GM12874 (cell line): ENCODE results near the gene MGAT5.
A peak's percentile ranks its signal among the peaks of the same experiment; 100 is the strongest.

Experiments used
- TF ChIP-seq, protein P1 (sequence below): IDR thresholded peaks from 2 replicates; pipeline ENCODE4 v1.5.1; 2011; ENCODE audit warnings: low read depth, mild to moderate bottlenecking, control low read depth, low read length, moderate library complexity; ENCODE audit not compliant: insufficient read depth

Gene MGAT5

DNA sequence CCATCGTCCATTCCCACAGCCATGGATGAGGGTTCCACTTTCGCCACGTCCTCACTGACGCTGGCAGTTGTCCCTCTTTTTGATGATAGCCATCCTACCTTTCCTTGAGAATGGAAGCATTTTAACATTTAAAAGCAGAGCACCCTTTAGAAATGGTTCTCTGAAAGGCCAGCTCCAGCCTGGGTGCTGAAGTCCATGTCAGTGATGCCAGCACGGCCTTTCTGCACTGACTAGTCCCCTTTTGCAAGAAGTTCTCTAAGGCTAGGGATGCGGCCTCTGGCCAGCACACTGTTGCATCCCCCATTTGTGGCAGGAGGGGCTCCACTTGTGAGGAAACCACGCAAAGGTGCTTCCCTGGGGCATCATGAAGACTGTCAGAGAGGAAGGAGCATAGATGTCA, 203.5 kb downstream of the MGAT5 start:
- TF ChIP-seq, protein P1, sequence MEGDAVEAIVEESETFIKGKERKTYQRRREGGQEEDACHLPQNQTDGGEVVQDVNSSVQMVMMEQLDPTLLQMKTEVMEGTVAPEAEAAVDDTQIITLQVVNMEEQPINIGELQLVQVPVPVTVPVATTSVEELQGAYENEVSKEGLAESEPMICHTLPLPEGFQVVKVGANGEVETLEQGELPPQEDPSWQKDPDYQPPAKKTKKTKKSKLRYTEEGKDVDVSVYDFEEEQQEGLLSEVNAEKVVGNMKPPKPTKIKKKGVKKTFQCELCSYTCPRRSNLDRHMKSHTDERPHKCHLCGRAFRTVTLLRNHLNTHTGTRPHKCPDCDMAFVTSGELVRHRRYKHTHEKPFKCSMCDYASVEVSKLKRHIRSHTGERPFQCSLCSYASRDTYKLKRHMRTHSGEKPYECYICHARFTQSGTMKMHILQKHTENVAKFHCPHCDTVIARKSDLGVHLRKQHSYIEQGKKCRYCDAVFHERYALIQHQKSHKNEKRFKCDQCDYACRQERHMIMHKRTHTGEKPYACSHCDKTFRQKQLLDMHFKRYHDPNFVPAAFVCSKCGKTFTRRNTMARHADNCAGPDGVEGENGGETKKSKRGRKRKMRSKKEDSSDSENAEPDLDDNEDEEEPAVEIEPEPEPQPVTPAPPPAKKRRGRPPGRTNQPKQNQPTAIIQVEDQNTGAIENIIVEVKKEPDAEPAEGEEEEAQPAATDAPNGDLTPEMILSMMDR: no peak

DNA sequence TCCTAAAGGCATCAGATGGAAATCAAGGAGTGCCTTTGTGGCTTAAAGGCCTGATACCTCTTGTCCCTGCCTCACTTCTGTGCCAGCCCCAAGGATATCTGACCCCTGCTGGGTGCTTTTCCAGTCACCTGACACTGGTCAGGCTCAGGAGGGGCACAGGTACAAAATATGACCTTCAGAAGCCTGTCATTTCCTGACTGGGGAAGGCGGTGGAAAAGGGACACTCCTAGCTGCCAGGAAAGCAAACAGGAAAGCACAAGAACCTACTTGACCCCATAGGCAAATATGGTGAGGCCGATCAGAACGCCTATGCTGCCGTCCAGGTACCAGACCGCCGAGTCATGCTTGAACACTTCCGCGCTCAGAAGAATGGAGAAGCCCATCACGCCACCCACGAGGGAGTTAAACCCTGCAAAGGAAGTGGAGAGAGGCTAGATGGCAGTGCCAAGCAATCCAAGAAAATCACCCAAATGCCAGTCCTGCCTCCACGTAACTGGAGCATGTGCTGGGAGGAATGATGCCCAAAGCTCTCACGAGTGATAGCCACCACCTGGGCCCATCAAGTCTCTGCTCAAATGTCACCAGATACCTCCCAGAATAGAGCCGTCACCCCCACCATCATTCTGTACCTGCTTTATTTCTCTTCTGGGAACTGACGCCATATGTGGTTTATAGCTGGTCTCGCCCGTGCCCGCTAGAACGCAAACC, 204.0 kb downstream of the MGAT5 start:
- TF ChIP-seq, protein P1: no peak

DNA sequence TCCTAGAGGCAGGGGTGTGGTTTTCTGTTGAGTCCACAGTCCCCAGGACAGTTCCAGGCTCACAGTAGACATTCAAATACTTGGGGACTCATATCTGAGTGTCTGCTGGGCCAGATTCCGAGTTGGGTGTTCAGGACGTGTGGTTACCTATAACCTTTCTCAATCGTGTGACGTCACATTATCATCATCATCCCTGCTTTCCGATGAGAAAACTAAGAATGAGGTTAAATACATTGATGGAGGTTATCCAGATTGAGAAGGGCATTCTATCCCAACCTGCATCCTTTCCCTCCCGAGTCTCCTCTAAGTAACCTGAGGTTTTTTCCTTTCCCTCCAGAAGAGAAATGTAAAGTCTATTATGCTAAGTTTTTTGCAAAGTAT, 204.6 kb downstream of the MGAT5 start:
- TF ChIP-seq, protein P1: no peak

DNA sequence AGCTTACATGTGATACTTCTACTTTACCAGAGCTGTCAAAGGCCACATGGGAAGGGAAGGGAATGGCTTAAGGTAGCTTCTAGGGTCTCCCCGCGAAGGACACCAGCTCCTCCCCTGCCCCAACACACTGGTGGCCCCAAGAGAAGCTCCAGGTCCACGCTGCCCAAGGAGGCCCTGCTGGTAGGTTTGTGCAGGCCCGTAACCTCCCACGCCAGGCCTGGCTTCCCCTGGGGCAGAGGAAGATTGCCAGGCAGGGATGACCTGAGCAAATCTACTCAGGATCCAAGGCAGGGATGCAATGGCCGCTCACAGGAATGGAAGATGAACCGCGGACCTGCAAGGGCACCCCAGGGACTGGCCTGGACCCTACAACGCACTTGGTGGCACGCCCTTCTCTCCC, 205.1 kb downstream of the MGAT5 start:
- TF ChIP-seq, protein P1: no peak

DNA sequence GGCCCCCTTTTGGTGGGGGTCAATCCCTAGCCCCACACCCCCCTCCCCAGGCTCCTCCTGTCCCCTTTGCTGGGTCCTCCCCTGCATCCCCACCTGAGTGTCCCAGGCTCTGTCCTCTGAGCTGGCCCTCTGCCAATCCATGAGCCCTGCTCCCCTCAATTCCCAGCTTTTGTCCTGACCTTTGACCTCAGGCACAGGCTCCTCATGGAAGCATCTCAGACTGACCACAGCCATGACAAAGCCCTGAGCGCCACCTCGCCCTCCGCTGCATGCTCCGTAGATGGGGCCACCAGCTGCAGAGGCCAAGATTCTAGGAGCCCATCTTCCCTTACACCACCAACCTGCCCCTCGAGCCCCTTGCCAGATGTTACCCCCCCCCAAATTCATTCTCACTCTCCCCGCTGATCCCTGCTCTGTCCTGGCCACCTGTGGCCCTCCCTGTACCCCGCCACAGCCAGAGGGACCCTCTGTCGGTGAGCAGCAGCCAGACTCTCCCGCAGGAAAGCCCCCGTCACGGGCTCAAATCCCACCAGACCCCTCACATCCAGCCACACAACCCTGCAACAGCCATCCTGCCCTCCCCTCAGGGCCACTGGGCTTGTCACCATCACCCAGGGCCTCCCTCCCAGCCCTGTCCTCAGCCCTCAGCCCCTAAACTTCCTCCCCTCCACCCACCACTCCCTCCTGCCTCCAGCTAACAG, 206.0 kb downstream of the MGAT5 start:
- TF ChIP-seq, protein P1: no peak

DNA sequence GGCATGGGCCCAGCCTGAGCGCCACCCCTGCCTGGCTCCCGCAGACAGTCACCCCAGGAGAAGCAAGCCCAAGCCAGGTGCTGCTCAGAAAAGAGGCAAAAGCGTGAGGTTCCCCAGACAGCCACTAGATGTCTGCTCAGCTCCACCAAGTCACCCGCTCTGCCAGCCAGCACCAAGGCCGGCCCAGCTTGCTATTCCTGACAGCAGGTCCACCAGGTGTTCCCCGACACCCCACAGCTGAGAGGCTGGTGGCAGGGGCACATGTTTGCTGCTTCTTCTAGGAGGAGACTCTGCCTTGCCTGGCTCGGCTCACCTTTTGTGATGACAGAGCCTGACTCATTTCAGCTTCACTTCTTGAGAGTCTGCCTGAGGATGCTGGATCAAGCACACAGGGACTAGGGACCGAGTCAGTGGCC, 206.7 kb downstream of the MGAT5 start:
- TF ChIP-seq, protein P1: peak; percentile 84

DNA sequence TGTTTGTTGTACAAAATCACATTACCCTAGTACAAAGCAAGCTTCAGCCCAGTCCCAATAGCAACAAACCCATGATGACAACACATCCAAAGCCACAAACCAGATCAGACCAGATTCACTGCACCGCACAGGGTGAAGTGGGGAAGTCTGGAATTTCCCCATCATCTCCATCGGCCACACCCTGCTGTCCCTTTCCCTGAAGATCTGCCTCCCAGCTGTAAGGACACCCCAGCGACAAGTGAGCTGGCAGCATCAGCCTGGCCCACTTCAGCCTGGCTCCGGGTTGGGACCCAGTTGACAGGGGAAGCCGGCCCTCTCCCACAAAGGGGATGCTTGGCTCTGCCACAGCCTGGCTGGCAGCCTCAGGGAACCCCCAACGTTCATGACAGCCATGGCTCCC, 207.6 kb downstream of the MGAT5 start:
- TF ChIP-seq, protein P1: no peak
